NB4 (cell line): ENCODE data around the gene CFAP251.

Experiments used
- POLR2A ChIP-seq: IDR thresholded peaks from 2 replicates; pipeline ENCODE4 v1.6.1; 2011; ENCODE audit warnings: mild to moderate bottlenecking; ENCODE audit not compliant: insufficient read length; ENCODE audit errors: extremely low read depth
- TF ChIP-seq, protein P1 (sequence below): IDR thresholded peaks from one replicate; pipeline ENCODE4 v1.5.1; 2012; ENCODE audit warnings: low read depth, low read length

DNA sequence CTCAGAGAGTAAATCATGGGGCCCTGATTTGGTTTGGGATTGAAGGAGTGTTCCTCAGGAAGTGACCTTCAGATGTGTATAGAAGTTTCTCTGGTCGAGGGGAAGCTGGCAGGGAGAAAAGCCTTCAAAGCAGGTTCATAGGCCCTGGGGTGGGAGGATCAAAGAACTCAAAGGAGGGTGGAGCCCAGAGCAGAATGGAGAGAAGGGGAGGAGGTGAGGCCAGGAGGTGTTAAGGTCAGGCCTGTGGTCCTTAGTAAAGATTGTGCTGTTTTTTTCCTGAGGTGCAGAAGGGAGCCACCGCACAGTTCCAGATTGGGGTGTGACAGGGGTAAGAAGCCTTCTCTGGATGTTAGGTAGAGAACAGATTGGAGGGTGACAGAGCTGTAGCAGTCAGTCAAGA is 9.7 kb upstream of the CFAP251 start:
- TF ChIP-seq, protein P1, sequence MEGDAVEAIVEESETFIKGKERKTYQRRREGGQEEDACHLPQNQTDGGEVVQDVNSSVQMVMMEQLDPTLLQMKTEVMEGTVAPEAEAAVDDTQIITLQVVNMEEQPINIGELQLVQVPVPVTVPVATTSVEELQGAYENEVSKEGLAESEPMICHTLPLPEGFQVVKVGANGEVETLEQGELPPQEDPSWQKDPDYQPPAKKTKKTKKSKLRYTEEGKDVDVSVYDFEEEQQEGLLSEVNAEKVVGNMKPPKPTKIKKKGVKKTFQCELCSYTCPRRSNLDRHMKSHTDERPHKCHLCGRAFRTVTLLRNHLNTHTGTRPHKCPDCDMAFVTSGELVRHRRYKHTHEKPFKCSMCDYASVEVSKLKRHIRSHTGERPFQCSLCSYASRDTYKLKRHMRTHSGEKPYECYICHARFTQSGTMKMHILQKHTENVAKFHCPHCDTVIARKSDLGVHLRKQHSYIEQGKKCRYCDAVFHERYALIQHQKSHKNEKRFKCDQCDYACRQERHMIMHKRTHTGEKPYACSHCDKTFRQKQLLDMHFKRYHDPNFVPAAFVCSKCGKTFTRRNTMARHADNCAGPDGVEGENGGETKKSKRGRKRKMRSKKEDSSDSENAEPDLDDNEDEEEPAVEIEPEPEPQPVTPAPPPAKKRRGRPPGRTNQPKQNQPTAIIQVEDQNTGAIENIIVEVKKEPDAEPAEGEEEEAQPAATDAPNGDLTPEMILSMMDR, result no peak
- no peak for TF ChIP-seq POLR2A
